ENCODE data around the gene NDRG4. TPM values are rescaled to one million over a fixed set of nuclear protein-coding genes. Genes with fewer than 3 reads are reported as not detected.

NDRG4 gene
- total RNA-seq, 1 donor from 2014 or later: 1.8 TPM

DNA sequence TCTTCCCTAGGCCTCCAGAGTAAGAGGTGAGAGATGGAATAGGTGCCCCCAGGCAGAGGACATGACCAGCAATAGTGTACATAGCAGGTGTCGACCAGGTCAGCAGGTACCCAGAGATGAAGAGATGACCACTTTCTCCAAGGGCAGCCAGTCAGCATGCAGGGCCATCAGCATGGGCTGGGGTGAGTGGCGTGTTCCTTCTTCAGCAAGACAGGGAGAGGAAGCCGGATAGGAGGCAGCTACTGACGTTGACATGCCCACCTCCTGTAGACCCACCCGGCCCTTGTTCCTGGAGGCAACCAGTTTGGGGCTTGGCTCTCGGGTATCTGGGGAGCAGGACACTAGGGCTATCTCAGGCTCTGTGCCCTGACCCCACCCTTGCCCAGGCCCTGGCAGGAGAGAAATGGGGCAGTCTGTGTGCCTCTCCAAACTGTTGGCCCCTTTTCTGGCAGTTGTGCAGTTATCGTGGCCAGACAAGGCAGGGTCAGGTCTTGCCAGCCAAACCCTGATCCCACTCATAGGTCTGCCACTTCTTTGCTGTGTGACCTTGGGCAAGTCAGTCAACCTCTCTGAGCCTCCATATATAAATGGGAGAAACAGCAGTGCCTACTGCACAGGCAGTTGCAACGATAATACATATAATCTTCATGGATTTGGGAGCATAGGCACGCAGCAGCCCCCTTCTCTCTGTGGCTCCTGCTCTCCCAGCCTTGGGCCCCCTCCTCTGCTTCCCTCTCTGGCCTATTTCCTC lies 1.4 kb upstream of the NDRG4 start:
- Mint-ChIP-seq H3K4me1 (peaks cover 33% of the 10 kb centered on the region), H3K36me3 (ENCODE audit: low read depth) (no peaks in the 10 kb centered on the region), H3K9me3 (no peaks in the 10 kb centered on the region), H3K27me3 (peaks cover 18% of the 10 kb centered on the region), H3K4me3 (no peak overlapping the region), H3K27ac (no peak overlapping the region)
- POLR2A ChIA-PET: no interaction called here
- TF ChIP-seq, protein P1, sequence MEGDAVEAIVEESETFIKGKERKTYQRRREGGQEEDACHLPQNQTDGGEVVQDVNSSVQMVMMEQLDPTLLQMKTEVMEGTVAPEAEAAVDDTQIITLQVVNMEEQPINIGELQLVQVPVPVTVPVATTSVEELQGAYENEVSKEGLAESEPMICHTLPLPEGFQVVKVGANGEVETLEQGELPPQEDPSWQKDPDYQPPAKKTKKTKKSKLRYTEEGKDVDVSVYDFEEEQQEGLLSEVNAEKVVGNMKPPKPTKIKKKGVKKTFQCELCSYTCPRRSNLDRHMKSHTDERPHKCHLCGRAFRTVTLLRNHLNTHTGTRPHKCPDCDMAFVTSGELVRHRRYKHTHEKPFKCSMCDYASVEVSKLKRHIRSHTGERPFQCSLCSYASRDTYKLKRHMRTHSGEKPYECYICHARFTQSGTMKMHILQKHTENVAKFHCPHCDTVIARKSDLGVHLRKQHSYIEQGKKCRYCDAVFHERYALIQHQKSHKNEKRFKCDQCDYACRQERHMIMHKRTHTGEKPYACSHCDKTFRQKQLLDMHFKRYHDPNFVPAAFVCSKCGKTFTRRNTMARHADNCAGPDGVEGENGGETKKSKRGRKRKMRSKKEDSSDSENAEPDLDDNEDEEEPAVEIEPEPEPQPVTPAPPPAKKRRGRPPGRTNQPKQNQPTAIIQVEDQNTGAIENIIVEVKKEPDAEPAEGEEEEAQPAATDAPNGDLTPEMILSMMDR (IDR thresholded peaks at IDR 0.05): no peak
- intact Hi-C loops (cut with micrococcal nuclease): no loop called here
- CTCF ChIA-PET: no interaction called here
- ATAC-seq (ENCODE audit: low read depth) (no peak), DNase-seq (no peak)

DNA sequence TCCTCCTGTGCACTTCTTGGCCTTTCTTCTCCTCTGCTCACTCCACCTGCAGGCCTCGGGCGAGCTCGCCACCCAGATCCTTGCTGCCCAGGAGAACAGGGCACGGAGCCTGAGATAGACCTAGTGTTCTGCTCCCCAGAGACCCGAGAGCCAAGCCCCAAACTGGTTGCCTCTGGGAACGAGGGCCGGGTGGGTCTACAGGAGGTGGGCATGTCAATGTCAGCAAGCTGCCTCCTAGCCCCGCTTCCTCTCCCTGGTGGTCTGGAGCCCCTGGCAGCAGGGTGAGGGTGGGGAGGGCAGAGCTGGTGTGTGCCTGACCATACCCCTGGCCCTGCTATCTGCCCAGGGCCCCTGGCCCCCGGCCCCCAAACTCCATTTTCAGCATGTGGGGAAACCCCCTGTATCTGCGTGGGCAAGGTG lies 841 bp upstream of the NDRG4 start:
- no peak overlapping the region for H3K27ac Mint-ChIP-seq
- peaks cover 16% of the 10 kb centered on the region for H3K27me3 Mint-ChIP-seq
- TF ChIP-seq, protein P1 (IDR thresholded peaks at IDR 0.05): no peak
- H3K9me3 Mint-ChIP-seq: no peaks in the 10 kb centered on the region
- no peak overlapping the region for H3K4me3 Mint-ChIP-seq
- DNase-seq (no peak), ATAC-seq (ENCODE audit: low read depth) (no peak)
- intact Hi-C loops (cut with micrococcal nuclease): no loop called here
- ChIA-PET POLR2A (no interaction called here), CTCF (no interaction called here)
- H3K4me1 Mint-ChIP-seq: peaks cover 33% of the 10 kb centered on the region
- H3K36me3 Mint-ChIP-seq (ENCODE audit: low read depth): no peaks in the 10 kb centered on the region

DNA sequence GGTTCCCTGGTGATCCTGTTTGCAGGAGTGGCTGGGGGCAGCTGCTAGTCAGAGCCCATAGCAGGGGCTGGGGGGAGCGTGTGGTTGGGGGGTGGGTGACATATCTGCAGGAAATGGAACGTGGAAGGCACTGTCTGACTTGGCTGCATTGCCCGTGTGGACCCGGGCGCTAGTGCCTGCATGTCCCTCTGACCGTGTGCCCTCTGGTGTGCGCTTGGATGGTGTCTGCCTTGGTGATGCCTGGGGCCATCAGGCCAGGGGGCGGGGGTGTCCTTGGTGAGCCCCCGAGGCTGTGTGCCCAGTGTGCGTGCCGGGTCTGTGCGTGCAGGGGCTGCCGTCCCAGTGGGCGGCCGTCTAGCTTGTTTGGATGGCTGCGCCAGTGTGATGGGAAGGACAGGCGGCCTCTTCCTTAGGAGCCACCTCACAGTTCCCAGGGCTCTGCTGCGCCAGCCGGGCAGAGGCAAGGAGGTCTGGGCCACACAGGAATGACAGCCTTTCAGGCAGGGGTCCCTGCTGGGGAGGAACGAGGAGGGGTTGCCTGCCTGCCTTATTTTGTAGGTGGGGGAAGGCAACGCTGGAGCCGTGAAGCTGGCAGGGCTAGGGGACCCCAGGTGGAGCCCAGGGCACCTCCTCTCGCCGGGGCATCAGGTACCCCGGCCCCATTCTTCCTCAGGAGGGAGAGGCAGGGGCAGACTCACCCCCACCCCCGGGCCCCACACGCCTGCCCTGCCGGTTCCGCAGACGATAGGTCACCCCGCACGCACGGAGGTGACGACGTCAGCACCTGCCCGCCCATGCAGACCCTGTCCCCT lies 693 bp downstream of the NDRG4 start:
- no peak overlapping the region for H3K27ac Mint-ChIP-seq
- H3K4me3 Mint-ChIP-seq: peak overlapping the region; percentile 81
- TF ChIP-seq, protein P1 (IDR thresholded peaks at IDR 0.05): no peak
- no peaks in the 10 kb centered on the region for H3K36me3 Mint-ChIP-seq (ENCODE audit: low read depth)
- intact Hi-C loops (cut with micrococcal nuclease): no loop called here
- ChIA-PET CTCF (interaction anchor here (1.0 to 1.8 kb wide), 3 partner anchors 12 to 256 kb away, joined by 3 to 5 read pairs (median 3); no protein-coding TSS in a partner anchor), POLR2A (no interaction called here)
- DNase-seq: peak; percentile 31
- H3K27me3 Mint-ChIP-seq: peaks cover 14% of the 10 kb centered on the region
- no peaks in the 10 kb centered on the region for H3K9me3 Mint-ChIP-seq
- ATAC-seq (ENCODE audit: low read depth): peak; percentile 9
- H3K4me1 Mint-ChIP-seq: peaks cover 25% of the 10 kb centered on the region

DNA sequence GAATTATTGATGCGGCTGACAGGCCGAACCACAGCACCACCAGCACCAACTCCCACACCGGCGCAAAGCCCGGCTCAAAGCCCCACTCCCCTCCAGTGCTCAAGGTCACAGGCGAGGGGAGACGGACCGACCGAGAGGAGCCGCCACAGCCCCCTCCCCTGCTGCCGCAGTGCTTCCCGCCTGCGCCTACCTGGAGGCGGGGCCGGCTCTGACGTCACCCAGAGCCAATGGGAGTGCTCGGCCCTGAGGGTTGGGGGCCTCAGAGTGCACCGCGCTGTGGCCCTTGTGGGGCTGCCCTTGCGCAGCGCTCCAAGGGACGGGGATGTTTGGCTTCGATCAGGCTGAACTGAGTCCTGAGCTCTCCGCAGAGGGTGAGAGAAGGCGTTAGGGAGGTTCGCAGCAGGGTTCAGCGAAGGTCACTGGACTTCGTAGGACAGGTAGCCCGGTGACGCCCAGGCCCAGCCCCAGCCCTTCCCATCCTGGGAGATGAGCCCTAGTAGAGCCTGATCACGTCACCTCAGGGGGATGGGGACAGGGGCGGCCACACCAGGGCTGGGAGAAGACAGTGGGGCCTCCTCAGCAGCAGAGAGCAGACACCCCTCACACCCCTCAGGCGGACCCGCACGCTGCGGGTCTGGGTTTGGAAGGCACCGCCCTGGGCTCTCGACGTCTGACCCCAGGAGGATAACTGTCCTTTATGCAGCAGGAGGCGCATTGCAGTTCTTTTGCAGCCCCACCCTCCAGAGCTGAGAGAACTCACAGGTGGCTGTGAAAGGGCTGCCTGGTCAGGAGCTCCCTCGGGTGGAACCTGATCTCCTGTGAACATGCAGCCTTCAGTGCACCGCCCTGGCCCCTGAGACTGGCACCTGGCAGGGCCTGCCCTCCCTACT lies 1.5 kb downstream of the NDRG4 start:
- Mint-ChIP-seq H3K4me3 (peak overlapping the region; percentile 81), H3K9me3 (no peaks in the 10 kb centered on the region), H3K27me3 (peaks cover 14% of the 10 kb centered on the region), H3K36me3 (ENCODE audit: low read depth) (no peaks in the 10 kb centered on the region), H3K4me1 (peaks cover 25% of the 10 kb centered on the region), H3K27ac (no peak overlapping the region)
- POLR2A ChIA-PET: no interaction called here
- CTCF ChIA-PET: interaction anchor here (1.0 to 1.8 kb wide), 3 partner anchors 11 to 255 kb away, joined by 3 to 5 read pairs (median 3); no protein-coding TSS in a partner anchor
- ATAC-seq (ENCODE audit: low read depth): peak; percentile 43
- intact Hi-C loops (cut with micrococcal nuclease): no loop called here
- DNase-seq: peak; percentile 41
- TF ChIP-seq, protein P1 (IDR thresholded peaks at IDR 0.05): no peak
